Heart right ventricle (tissue), 16 donors: Measurements from ENCODE around the gene TMED7. TPM values are rescaled to one million over a fixed set of nuclear protein-coding genes. Genes with fewer than 3 reads are reported as not detected.

ENCODE experiments used
- ATAC-seq, 8 donors: fragments of 200-7000 bp; cut with Tn5 transposase; one replicate each; pipeline ENCODE4 v1.9.1; 2020; ENCODE audit warnings: mild to moderate bottlenecking in 8 of 8, moderate library complexity in 8 of 8, moderate number of reproducible peaks in 1 of 8
- DNase-seq, 2 donors: peaks; one replicate each; pipeline ENCODE4 v3.0.0-alpha.2; 2020
- H3K27ac ChIP-seq, 10 donors: fragments of 200-600 bp; sonication (generic) in 2 of 10; one replicate each; pipeline versions ENCODE4 v1.5.0 to v1.8.0; 2020 to 2022; ENCODE audit warnings: mild to moderate bottlenecking in 3 of 10
- H3K27me3 ChIP-seq, 7 donors: fragments of 200-600 bp; one replicate each; pipeline ENCODE4 v1.8.0; 2021 to 2022; ENCODE audit warnings: mild to moderate bottlenecking in 2 of 7
- H3K36me3 ChIP-seq, 9 donors: fragments of 200-600 bp; sonication (generic) in 1 of 9; one replicate each; pipeline versions ENCODE4 v1.5.0 to v1.8.0; 2020 to 2022; ENCODE audit warnings: mild to moderate bottlenecking in 2 of 9
- H3K4me1 ChIP-seq, 9 donors: fragments of 200-600 bp; sonication (generic) in 1 of 9; one replicate each; pipeline versions ENCODE4 v1.5.0 to v1.8.0; 2020 to 2022; ENCODE audit warnings: mild to moderate bottlenecking in 4 of 9
- H3K4me3 ChIP-seq, 10 donors: fragments of 200-600 bp; sonication (generic) in 2 of 10; one replicate each; pipeline versions ENCODE4 v1.5.0 to v1.8.0; 2020 to 2022; ENCODE audit warnings: mild to moderate bottlenecking in 7 of 10, moderate library complexity in 2 of 10
- H3K9me3 ChIP-seq, 11 donors: fragments of 200-600 bp in 10 of 11; sonication (generic) in 2 of 11; one replicate each; pipeline versions ENCODE4 v1.5.0 to v1.8.0; 2013 to 2022; ENCODE audit warnings: mild to moderate bottlenecking in 2 of 11, control low read depth in 1 of 11, moderate library complexity in 1 of 11
- WGBS, 2 donors: extraction: QIAGEN DNeasy Blood & Tissue Kit; methylation state at CpG; one replicate each; pipeline ENCODE4 v1.1.7; 2013; ENCODE audit warnings: inconsistent platforms in 1 of 2; 5-methylcytosine and 5-hydroxymethylcytosine counted together
- intact Hi-C, 10 donors: fragments of 100-400 bp; cut with DNase I; formaldehyde crosslinking; loops; one replicate each; pipeline versions ENCODE4 v1.11.1 to v1.14.2; 2022
- polyA plus RNA-seq, 2 donors: library from polyadenylated mRNA; stranded (reverse); fragments of 200-250 nt; gene quantifications; one replicate each; pipeline ENCODE4 v1.2.3, GENCODE V29; 2013
- total RNA-seq, 10 donors: library from RNA; stranded (reverse); fragmentation: NEBNext Ultra II Directional in 3 of 10; extraction: Animal tissue kit (Norgen Biotek cat#: 25700) in 3 of 10; gene quantifications; one replicate each; pipeline versions ENCODE4 v1.2.1 to v1.2.4, GENCODE V29; 2021 to 2023
- TF ChIP-seq, protein P1 (sequence below), 9 donors: fragments of 200-600 bp; sonication (generic) in 2 of 9; IDR thresholded peaks; one replicate each; pipeline versions ENCODE4 v1.5.0 to v1.8.0; 2021 to 2022; ENCODE audit warnings: antibody characterized with exemption in 9 of 9, mild to moderate bottlenecking in 5 of 9, moderate library complexity in 1 of 9
- donor health status: Arrhythmogenic right ventricular cardiomyopathy.
- donor health status: ischemic (EF 13 %, LVEDD 7.1; RV severe dilation, severe dysfunction).
- donor health status: healthy with polysubstance abuse.
- donor health status: DM: no; HTN: yes; CAD: no.
- donor health status: DM: no; HTN: no; CAD: no.
- donor health status: ischemic (EF 25% LVEDD 6.9; RV normal size, moderate dysfunction).
- donor health status: ischemic (EF 25% LVEDD 5.7; RV mildly dilated, moderate dysfunction).
- donor health status: healthy.
- donor health status: DM: yes; HTN: yes; CAD: no.
- donor health status: Ischemic cardiomyopathy.
- donor health status: ischemic (EF 35%, LVEDD 5.7; RV mildly dilated, moderate dysfunction).
- donor health status: nonischemic (EF 11% LVEDD 7.7; RV severe dilation, severe dysfunction).
- donor health status: DM: yes; HTN: yes; CAD: no.
- donor health status: PGD.
- donor health status: ischemic (EF 29% LVEDD 5.4; RV normal size, mild dysfunction).
- donor health status: nonischemic (EF 23%, LVEDD 6.1; RV moderate dilation, normal function).

TMED7 gene
- total and polyA plus RNA-seq, 12 donors, result 15.8 to 100 (median 84.8) TPM

DNA sequence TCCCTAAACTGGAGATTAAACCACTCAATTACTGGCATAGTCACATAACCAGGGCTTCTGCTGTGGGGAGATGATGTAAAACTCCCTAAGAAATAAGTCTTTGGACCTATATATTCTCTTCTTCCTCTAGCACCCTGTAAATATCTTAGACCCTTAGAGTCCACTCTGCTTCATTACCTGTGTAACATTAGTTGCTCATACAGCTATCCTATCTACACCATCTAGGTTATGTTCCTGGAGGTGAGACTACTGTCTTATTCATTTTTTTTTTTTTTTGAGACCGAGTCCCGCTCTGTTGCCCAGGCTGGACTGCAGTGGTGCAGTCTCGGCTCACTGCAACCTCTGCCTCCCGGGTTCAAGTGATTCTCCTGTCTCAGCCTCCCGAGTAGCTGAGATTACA is 14.0 kb downstream of the TMED7 start:
- H3K36me3 ChIP-seq, result peaks cover 0 to 70% (median 12%) of the 10 kb centered on the region in 9 donors
- TF ChIP-seq, protein P1, sequence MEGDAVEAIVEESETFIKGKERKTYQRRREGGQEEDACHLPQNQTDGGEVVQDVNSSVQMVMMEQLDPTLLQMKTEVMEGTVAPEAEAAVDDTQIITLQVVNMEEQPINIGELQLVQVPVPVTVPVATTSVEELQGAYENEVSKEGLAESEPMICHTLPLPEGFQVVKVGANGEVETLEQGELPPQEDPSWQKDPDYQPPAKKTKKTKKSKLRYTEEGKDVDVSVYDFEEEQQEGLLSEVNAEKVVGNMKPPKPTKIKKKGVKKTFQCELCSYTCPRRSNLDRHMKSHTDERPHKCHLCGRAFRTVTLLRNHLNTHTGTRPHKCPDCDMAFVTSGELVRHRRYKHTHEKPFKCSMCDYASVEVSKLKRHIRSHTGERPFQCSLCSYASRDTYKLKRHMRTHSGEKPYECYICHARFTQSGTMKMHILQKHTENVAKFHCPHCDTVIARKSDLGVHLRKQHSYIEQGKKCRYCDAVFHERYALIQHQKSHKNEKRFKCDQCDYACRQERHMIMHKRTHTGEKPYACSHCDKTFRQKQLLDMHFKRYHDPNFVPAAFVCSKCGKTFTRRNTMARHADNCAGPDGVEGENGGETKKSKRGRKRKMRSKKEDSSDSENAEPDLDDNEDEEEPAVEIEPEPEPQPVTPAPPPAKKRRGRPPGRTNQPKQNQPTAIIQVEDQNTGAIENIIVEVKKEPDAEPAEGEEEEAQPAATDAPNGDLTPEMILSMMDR (IDR thresholded peaks at IDR 0.05), result no peak
- H3K4me1 ChIP-seq, result peaks cover 0 to 19% (median 6%) of the 10 kb centered on the region in 9 donors
- no peaks in the 10 kb centered on the region for H3K27me3 ChIP-seq
- WGBS, 2 donors, result 94 to 97% methylated on average over 5 of the region's 5 CpGs
- intact Hi-C loops, result no loop called here
- H3K9me3 ChIP-seq, result no peaks in the 10 kb centered on the region
- H3K4me3 ChIP-seq, result no peak overlapping the region
- no peak for ATAC-seq
- no peak for DNase-seq
- no peak overlapping the region for H3K27ac ChIP-seq

- Histone ChIP-seq H3K36me3 (peaks cover 0 to 37% (median 3%) of the 10 kb centered on the region in 9 donors), H3K4me3 (no peak overlapping the region), H3K27me3 (no peaks in the 10 kb centered on the region), H3K27ac (peak overlapping the region in 1 of 10 donors; percentile 5), H3K9me3 (no peaks in the 10 kb centered on the region), H3K4me1 (peaks cover 0 to 17% (median 13%) of the 10 kb centered on the region in 9 donors)
- no peak for DNase-seq
- TF ChIP-seq, protein P1 (IDR thresholded peaks at IDR 0.05), result no peak
- peak in 1 of 8 donors; percentile 29 for ATAC-seq
- 70 to 78% methylated on average over 2 of the region's 2 CpGs for WGBS, 2 donors
- intact Hi-C loops, result no loop called here
These were observed 17.9 kb downstream of the TMED7 start for GRCh38 chr5:115607935-115608334.

- Histone ChIP-seq H3K36me3 (peaks cover 0 to 15% (median 0%) of the 10 kb centered on the region in 9 donors), H3K27me3 (no peaks in the 10 kb centered on the region), H3K9me3 (no peaks in the 10 kb centered on the region), H3K4me1 (peaks cover 0 to 32% (median 26%) of the 10 kb centered on the region in 9 donors), H3K27ac (no peak overlapping the region), H3K4me3 (no peak overlapping the region)
- ATAC-seq, result no peak
- intact Hi-C loops, result no loop called here
- DNase-seq, result no peak
- TF ChIP-seq, protein P1 (IDR thresholded peaks at IDR 0.05), result no peak
- 82 to 84% methylated on average over 3 of the region's 3 CpGs for WGBS, 2 donors
These were observed 20.4 kb downstream of the TMED7 start for GRCh38 chr5:115605436-115605835.

DNA sequence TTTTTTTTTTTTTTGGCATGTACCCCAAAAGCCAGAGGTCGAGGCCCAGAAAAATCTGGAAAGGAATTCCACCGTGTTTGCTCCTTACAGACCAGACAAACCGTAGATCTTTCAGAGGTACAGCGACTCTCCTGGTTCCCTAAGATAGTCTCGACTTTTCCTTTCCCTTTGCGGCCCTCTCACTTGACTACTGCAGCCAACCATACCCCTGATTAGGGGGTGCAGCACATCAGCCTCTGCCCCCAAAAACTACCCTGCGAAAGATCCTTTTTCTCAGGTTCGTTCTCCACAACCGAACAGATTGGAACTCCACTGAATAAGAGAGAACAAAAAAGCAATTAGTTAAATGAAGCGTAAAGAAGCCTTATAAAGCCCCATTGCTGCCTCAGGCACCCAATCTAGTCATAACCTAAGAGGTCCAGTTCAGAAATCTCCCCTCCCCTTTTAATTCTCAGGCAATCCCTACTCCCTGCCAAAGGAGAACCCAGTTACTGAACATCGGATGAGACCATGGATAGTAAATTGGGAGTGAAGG is 23.2 kb downstream of the TMED7 start:
- Histone ChIP-seq H3K9me3 (no peaks in the 10 kb centered on the region), H3K4me3 (peak overlapping the region; percentile 83 to 98 (median 88)), H3K4me1 (peaks cover 0 to 51% (median 43%) of the 10 kb centered on the region in 9 donors), H3K36me3 (peaks cover 0 to 7% (median 0%) of the 10 kb centered on the region in 9 donors), H3K27ac (peak overlapping the region; percentile 88 to 98 (median 94)), H3K27me3 (no peaks in the 10 kb centered on the region)
- intact Hi-C loops, result no loop called here
- ATAC-seq, result peak in 6 of 8 donors; percentile 21 to 46 (median 32)
- no peak for DNase-seq
- TF ChIP-seq, protein P1 (IDR thresholded peaks at IDR 0.05), result no peak
- 36 to 38% methylated on average over 11 of the region's 11 CpGs for WGBS, 2 donors
